Glutamatergic neuron (in vitro differentiated cells): Measurements from ENCODE around the gene MOG. TPM values are rescaled to one million over a fixed set of nuclear protein-coding genes. Genes with fewer than 3 reads are reported as not detected.

Experiments used
- DNase-seq: peaks from one replicate; pipeline ENCODE4 v3.0.0; 2022
- H3K27ac Mint-ChIP-seq: one replicate; pipeline ENCODE4 v1.8.0; 2020; ENCODE audit warnings: mild to moderate bottlenecking, mixed read lengths, inconsistent platforms; ENCODE audit not compliant: unreplicated experiment
- H3K27me3 Mint-ChIP-seq: one replicate; pipeline ENCODE4 v1.8.0; 2020; ENCODE audit warnings: mild to moderate bottlenecking, moderate library complexity, mixed read lengths, inconsistent platforms; ENCODE audit not compliant: unreplicated experiment
- H3K36me3 Mint-ChIP-seq: one replicate; pipeline ENCODE4 v1.8.0; 2020; ENCODE audit warnings: mild to moderate bottlenecking, mixed read lengths, inconsistent platforms; ENCODE audit not compliant: unreplicated experiment
- H3K4me1 Mint-ChIP-seq: one replicate; pipeline ENCODE4 v1.8.0; 2020; ENCODE audit warnings: mild to moderate bottlenecking, low read depth, mixed read lengths, inconsistent platforms; ENCODE audit not compliant: unreplicated experiment
- H3K4me3 Mint-ChIP-seq: one replicate; pipeline ENCODE4 v1.8.0; 2020; ENCODE audit warnings: mild to moderate bottlenecking, mixed read lengths, inconsistent platforms; ENCODE audit not compliant: unreplicated experiment
- H3K9me3 Mint-ChIP-seq: one replicate; pipeline ENCODE4 v1.8.0; 2020; ENCODE audit warnings: mild to moderate bottlenecking, moderate library complexity, mixed read lengths, inconsistent platforms; ENCODE audit not compliant: unreplicated experiment
- long read RNA-seq: library from polyadenylated mRNA; unstranded; transcript quantifications from one replicate; pipeline ENCODE4 v2.0.0, GENCODE V29; 2020; ENCODE audit not compliant: unreplicated experiment
- total RNA-seq: library from RNA; stranded (reverse); fragmentation: NEBNext Ultra II Directional; extraction: Animal tissue kit (Norgen Biotek cat#: 25700); gene quantifications from one replicate; pipeline ENCODE4 v1.2.1, GENCODE V29; 2021; ENCODE audit not compliant: unreplicated experiment
- TF ChIP-seq, protein P1 (sequence below): fragments of 200-600 bp; sonication (generic); IDR thresholded peaks from one replicate; pipeline ENCODE4 v1.5.0; 2021; ENCODE audit not compliant: partially characterized antibody, unreplicated experiment

The MOG gene
- total RNA-seq, result not detected
- long read RNA-seq, result 0 reads

DNA sequence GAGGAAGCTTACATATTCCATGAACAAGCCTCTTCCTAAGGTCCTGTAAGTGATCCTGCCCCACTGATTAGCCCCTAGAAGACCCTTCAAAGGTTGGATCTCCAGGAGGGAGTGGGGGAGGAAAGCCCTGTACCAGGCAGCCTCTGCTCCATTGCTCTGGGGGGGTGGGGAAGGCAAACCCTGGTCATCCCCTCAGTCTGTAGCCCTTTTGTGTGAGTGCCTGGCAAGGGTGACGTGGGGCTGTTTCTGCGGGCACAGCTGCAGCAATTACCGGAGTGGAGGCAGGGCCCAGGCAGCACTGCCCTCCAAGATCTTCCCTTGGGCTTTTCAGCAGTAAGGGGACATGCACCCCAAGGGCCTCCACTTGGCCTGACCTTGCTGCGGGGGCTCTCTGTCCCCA lies at the start of gene MOG:
TSS of gene MOG (plus strand) at position 295 of the 400 bp plus-strand sequence. CDS start 118 bp downstream, outside the sequence.
- no peak for DNase-seq
- H3K9me3 Mint-ChIP-seq, result peaks cover 3% of the 10 kb centered on the region
- TF ChIP-seq, protein P1, sequence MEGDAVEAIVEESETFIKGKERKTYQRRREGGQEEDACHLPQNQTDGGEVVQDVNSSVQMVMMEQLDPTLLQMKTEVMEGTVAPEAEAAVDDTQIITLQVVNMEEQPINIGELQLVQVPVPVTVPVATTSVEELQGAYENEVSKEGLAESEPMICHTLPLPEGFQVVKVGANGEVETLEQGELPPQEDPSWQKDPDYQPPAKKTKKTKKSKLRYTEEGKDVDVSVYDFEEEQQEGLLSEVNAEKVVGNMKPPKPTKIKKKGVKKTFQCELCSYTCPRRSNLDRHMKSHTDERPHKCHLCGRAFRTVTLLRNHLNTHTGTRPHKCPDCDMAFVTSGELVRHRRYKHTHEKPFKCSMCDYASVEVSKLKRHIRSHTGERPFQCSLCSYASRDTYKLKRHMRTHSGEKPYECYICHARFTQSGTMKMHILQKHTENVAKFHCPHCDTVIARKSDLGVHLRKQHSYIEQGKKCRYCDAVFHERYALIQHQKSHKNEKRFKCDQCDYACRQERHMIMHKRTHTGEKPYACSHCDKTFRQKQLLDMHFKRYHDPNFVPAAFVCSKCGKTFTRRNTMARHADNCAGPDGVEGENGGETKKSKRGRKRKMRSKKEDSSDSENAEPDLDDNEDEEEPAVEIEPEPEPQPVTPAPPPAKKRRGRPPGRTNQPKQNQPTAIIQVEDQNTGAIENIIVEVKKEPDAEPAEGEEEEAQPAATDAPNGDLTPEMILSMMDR, result no peak
- H3K27me3 Mint-ChIP-seq, result peaks cover 2% of the 10 kb centered on the region
- H3K27ac Mint-ChIP-seq, result no peak within 1 kb of the TSS
- no peaks in the 10 kb centered on the region for H3K4me1 Mint-ChIP-seq
- no peak within 1 kb of the TSS for H3K4me3 Mint-ChIP-seq
- no peaks in the 10 kb centered on the region for H3K36me3 Mint-ChIP-seq

DNA sequence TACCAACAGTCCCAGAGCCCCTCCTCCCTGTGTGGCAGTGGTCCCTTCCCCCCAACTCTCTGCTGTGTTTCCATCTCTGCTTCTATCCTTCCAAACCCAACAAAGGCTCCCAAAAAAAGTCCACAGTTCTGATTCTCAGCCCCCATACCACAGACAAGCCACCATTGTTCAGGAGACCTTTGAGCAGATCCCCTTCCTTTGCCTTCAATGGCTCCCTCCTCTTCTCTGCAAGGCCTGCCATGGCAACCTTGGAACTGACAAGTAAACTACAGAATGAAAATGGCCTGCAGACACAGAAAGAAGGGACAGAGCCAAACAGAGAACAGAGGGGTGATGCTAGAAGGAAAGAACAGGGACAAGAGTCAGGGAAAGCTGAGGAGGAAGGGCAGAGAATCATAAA lies 48.8 kb upstream of the MOG start:
- DNase-seq, result no peak
- Mint-ChIP-seq H3K9me3 (no peaks in the 10 kb centered on the region), H3K27me3 (peaks cover 8% of the 10 kb centered on the region), H3K4me3 (no peak overlapping the region), H3K4me1 (peaks cover under 1% of the 10 kb centered on the region), H3K27ac (no peak overlapping the region), H3K36me3 (peaks cover 17% of the 10 kb centered on the region)
- TF ChIP-seq, protein P1, result no peak

DNA sequence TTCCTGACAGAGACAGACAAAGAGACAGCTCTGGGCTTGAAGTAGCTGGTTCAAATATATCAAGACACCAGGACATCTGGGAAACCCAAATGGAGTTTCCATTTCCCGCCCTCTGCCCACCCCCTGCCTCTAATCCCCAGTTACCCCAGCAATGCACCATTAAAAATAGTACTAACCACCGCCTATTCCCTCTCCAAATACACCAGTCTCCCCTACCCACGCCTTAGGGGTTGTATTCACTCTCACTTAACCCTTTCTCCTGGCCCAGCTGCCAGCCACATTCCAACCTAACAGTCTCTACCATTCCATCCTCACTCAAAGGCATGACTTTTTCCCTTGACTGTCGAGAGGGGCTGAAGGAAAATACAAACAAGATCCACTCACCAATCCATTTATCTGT lies 46.4 kb upstream of the MOG start:
- H3K36me3 Mint-ChIP-seq, result peaks cover 21% of the 10 kb centered on the region
- no peaks in the 10 kb centered on the region for H3K9me3 Mint-ChIP-seq
- peaks cover 6% of the 10 kb centered on the region for H3K27me3 Mint-ChIP-seq
- no peak for DNase-seq
- TF ChIP-seq, protein P1, result no peak
- H3K4me1 Mint-ChIP-seq, result no peaks in the 10 kb centered on the region
- H3K4me3 Mint-ChIP-seq, result no peak overlapping the region
- no peak overlapping the region for H3K27ac Mint-ChIP-seq

DNA sequence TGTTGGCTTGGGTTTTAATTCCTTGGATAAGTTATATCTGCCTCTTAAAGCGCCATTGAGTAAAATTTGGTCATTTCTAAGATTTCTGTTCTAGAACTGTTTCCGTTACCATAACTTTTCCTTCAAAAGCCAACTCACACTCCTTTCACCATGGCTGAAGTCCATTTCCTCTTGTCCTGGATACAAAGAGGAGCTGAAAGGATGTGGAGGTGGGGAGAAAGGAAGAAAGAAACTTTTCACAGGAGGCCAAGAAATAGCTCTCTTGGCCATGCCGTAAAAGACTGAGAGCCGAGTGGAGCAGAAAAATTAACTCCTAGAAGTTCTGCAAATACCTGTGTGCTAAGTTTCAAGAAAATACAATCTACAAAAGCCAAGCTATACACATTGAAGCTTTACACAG lies 45.5 kb upstream of the MOG start:
- Mint-ChIP-seq H3K9me3 (no peaks in the 10 kb centered on the region), H3K36me3 (peaks cover 21% of the 10 kb centered on the region), H3K4me1 (no peaks in the 10 kb centered on the region), H3K4me3 (no peak overlapping the region), H3K27me3 (peaks cover 4% of the 10 kb centered on the region), H3K27ac (no peak overlapping the region)
- no peak for DNase-seq
- TF ChIP-seq, protein P1, result no peak

DNA sequence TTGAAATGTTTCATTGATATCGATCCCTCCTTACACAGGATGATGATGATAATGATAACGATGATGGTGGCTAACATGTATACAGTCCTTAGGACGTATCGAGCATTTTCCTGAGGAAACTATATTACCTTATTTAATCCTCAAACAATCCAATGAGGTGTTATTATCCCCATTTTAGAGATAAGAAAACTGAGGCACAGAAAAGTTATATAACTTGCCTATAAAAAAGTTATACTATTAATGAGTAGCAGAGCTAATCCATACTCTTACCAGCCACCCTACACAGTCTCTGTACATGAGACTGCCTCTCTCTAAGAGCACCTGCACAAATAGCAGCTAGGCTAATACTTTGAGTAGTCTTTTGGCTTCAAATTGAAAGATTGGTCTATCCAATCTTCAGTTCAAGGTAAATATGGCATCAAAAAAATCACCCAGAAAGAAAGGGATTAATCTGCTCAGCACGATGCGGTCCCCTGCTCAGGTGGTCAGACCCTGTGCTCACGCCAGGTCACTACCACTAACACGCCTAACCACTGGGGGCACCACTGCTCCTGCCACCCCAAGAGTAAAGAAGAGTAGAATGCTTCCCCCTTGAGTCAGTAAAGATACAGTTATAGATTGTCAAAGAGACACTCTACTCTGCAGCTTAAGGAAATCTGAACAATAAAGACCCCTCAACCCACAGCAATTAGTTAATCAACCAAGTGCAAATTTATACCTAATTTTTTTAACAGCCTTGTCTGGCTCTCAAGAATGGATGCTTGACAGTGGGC lies 38.9 kb upstream of the MOG start:
- Mint-ChIP-seq H3K9me3 (peaks cover 10% of the 10 kb centered on the region), H3K27ac (no peak overlapping the region), H3K4me1 (peaks cover 6% of the 10 kb centered on the region), H3K4me3 (no peak overlapping the region), H3K36me3 (peaks cover 26% of the 10 kb centered on the region), H3K27me3 (peaks cover 4% of the 10 kb centered on the region)
- TF ChIP-seq, protein P1, result peak; percentile 12
- no peak for DNase-seq
